ELR (cell line): ENCODE results near the gene LMNA.
"Not testable (repeated sequence)": the region's sequence is repeated elsewhere in the genome, so short reads cannot be mapped to it uniquely, and the experiment has no call there.

Source experiments
- DNase-seq: peaks from one replicate; pipeline ENCODE4 v3.0.0-alpha.2; 2015; ENCODE audit warnings: low read depth

Gene LMNA

DNA sequence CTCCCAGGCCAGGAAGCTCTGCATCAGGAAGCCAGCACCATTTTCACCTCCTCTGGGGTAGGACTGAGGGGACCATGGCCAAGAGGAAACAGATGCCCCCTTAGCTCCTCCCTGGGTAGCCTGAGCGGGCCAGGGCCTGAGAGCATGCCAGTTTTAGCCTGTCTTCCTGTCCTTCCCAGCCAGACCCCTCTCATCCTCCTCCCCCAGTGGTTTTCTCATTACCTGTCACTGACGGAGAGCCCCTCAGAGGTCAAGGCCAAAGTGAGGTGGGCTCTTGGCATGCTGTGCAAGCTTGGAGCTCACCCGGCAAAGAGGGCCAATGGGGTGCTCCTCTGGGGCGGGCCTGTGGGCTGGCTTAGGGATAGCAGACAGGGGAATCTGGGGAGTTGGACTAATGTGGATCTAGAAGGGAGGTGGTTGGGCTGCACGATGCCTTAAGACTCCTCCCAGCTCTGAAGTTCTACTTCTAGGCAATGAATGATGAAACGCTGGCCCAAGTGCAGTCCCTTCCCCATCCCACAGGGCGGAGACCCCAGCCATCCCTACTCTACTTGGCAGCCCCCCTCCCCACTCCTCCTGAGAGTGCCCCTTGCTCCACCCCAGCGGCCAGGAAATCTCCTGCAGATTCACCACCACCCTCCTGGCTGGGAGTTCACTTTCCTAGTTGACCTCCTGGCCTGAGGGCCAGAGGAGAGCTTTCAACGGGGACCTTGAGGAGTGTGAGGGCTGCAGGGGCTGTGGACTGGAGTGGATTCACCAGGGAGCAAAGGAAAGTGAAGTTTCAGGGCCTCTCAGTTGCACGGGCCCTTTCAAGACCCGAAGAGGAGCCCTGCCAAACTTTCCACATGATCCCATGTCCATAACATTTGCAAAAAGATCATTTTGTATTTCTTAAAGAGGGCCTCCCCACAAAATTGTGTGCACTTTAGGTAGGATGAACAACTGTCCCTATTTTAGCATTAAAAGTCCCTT is 9.4 kb upstream of the LMNA start:
- no peak for DNase-seq

DNA sequence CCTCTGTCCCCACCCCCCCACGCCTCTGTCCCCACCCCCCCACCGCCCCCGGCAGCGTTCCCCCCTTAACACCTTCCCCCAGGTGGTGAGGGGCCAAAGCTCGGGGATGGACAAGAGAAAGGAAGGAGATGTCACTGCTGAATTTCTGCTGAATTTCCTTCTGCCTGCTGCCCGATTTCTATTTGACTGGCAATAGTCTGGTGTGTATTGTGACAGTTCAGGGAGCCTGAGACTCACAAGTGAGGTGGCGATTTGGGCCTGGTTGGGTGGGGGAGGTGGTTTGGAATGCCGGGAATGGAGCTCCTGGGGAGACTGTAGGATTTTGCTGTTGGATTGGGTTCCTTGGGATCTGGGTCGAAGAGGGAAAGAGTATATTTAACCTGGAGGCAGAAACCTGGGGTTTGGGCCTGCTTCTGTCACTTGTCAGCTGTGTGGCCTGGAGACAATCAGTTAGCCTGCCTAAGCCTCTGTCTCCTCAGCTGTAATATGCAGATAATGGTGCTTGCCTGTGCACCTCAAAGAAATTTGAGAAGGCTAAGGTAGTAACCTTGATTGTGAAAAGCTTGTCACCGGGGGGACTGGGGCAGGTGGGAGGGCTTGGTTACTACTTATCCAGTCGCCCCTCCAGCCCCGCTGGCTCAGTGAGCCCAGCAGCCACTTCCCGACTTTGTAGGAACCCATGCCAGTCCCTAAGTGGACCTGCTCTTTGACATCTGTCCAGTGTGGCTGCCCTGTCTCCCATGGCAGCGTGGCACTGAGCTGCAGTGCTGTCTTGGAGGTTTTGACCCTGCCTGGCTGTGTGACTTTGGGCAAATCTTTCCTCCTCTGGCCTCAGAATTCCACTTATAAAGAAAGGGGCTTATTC is 7.7 kb upstream of the LMNA start:
- no peak for DNase-seq

DNA sequence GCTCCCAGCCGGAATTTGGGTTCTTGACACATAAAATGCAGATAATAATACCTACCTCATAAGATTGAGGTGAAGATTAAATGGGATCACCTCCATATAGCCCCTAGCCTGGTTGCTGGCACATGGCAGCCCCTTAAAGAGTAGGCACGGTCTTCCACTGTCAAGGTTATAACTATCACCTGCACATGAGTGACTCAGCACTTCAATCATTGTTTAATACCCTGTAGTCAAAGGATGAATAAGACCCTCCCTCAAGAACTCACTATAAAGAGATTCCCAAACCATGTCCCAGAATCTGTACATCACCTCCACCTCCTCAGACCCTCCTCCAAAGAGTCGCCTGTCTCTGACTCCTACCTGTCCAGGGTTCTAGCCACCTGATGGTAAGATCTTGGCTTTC is 6.5 kb upstream of the LMNA start:
- DNase-seq: no peak

DNA sequence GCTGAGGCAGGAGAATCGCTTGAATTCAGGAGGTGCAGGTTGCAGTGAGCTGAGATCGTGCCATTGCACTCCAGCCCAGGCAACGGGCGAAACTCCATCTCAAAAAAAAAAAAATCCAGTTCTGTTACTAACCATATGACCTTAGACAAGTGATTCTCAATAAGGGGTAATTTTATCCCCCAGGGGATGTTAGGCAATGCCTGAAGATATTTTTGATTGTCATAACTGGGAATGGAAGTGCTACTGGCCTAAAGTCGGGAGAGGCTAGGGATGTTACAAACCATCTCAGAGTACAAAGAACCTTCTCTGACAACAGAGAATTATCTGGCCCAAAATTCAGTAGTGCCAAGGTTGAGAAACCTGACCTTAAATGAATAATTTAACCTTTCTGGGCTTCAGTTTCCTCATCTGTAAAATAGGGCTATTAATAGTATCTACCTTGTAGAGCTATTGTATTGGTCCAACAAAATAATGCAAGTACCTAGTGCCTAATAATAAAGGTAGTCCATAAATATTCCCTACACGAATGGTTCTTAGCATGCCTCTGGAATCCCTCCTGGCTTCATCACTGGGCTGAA is 5.8 kb upstream of the LMNA start:
- DNase-seq: no peak

DNA sequence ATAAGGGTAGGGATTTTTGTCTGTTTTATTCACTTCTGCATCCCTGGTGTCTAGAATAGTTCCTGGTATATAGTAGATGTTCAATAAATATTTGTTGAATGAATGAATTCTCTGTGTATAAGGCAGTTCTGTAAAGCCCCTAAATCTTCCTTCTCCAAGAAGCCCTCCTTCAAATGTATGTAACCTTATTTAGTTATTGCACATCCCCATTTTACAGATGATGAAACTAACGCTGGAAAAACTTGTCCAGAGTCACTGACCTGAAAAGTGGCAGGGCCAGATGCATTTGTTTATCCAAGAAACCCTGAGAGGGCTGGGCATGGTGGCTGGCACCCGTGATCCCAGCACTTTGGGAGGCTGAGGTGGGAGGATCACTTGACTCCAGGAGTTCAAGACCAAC is 4.3 kb upstream of the LMNA start:
- no peak for DNase-seq

DNA sequence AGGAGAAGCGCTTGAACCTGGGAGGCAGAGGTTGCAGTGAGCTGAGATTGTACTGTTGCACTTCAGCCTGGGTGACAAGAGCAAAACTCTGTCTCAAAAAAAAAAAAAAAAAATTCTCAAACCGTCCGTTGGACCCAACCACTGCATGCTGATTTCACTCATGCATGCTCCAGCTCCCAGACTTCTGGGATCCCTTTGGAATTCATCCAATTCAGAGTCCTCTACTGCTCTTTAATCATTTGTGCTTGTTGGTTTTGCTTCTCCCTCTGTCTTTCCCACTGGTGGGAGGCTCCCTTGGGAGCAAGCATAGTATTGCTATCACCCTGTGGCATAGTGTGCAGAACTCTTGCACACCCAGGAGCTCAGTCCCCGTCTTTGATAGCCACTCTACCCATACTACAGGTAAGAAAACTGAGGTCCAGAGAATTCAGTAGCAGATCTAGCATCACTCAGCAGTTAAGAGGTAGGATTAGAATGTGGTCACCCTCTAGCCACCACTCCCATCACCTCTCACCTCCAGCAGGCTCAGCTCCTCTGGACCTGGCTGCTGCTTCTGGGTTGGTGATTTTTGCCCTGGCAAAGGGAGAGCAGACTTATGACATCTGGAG is 3.1 kb upstream of the LMNA start:
- DNase-seq: no peak

DNA sequence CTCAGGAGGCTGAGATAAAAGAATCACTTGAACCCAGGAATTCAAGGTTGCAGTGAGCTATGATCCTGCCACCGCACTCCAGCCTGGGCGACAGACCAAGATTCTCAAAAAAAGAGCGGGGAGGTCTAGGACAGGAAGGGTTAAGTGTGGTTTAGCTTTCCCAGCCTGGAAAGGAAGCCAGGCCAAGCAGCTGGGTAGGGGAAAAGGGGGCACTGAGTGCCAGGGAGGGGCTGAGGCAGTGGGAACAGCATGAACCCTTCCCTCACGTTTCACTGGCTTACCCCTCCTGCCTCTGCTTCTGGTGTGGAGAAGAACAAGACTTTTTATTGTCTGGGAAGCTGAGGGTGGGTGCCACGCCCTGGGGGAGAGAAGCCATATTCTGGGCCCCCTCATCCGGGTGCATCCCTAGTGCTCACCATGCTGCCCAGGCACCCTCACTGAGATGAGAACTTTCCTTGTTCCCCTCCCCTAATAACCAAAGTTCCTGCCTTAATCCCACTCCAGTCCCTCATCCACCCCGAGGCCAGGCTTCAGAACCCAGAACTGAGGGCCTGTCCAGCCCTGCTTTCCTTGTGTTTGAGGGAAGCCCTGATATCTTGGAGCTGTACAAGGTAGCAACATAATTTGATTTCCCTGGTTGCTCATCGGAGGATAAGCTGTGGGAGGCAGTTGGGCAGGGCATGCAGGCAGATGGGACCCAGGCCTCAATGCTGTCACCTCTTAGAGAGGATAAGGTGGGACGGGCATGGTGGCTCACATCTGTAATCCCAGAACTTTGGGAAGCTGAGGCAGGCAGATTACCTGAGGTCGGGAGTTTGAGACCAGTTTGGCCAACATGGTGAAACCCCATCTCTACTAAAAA is 2.0 kb upstream of the LMNA start:
- no peak for DNase-seq

DNA sequence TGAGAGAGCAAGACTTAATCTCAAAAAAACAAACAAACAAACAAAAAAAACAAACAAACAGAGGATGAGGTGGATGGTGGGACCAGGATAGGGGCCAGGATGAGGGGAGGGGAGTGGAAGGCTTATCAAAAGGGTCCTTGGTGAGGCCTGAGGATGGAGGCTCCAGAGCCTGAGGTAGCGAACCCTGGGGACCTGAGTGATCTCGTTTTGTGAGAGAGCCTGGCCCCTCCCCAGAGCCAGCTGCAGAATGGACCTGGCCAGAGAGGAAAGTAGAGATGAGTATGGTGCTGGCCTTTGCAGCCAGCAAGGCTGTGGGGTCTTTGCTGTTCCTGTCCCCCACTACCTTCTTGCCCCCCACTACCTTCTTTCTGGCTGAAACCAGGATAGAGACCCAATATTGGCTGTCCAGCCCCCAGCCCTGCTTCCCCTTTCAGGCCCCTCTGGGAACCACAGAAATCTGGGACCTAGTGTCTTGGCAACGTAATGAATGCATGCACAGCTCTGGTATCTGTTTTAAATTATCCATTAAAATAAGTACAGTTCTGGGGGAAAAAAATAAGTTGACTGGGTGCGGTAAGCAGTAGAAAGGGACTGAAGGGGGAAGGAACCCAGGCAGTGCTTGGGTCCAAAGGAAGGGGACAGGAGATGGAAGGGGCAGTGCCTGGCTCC is 1.1 kb upstream of the LMNA start:
- DNase-seq: no peak

DNA sequence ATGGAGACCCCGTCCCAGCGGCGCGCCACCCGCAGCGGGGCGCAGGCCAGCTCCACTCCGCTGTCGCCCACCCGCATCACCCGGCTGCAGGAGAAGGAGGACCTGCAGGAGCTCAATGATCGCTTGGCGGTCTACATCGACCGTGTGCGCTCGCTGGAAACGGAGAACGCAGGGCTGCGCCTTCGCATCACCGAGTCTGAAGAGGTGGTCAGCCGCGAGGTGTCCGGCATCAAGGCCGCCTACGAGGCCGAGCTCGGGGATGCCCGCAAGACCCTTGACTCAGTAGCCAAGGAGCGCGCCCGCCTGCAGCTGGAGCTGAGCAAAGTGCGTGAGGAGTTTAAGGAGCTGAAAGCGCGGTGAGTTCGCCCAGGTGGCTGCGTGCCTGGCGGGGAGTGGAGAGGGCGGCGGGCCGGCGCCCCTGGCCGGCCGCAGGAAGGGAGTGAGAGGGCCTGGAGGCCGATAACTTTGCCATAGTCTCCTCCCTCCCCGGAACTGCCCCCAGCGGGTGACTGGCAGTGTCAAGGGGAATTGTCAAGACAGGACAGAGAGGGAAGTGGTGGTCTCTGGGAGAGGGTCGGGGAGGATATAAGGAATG is 505 bp downstream of the LMNA start:
- peak; percentile 60 for DNase-seq

DNA sequence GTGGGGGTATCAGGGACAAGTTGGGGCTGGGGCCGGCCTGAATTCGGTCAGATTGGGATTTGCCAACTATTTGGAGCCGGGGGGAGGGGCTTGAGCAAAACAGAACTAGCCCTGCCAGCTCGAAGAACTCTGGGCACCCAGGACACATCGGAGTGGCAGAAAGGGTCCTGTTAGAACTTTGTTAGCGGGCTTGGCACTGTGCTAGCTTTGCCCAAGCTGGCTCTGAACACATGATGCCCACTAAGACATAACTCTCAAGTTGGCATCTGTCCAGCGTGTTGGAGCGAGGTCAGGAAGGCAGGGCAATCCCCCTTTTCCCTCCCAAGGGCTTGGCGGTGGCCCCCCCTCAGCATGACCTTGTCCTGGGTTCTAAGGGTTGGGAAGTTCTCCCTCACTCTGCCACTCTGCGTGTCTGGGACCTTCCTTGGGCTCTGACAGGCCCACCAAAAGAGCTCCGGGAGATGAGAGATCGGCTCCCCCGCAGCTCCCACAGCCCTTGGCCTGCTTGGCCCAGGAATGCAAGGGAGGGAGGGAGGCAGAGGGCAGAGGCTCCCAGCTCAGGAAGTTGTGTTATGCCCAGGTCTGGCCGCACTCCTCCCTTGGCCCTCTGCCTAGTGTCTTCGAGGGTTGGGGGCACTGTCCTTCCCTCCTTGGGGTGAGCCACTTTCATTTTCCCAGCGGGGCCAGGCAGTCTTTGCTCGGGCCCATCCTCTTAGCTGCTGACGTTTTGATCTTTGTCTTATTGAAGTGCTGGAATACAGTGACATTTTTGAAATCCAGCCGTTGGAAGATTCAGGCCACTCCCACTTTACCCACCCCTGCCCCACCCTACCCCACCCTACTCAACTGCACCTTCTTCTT is 1.2 kb downstream of the LMNA start:
- DNase-seq: peak; percentile 77

DNA sequence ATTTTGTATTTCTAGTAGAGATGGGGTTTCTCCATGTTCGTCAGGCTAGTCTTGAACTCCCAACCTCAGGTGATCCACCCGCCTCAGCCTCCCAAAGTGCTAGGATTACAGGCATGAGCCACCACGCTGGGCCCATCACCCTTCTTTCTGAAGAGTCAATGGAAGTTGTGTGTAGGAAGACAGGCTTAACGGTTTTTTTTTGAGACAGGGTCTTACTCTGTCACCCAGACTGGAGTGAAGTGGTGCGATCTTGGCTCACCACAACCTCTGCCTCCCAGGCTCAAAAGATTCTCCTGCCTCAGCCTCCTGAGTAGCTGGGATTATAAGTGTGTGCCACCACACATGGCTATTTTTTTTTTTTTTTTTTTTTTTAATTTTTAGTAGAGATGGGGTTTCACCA is 2.2 kb downstream of the LMNA start:
- DNase-seq: not testable (repeated sequence)

DNA sequence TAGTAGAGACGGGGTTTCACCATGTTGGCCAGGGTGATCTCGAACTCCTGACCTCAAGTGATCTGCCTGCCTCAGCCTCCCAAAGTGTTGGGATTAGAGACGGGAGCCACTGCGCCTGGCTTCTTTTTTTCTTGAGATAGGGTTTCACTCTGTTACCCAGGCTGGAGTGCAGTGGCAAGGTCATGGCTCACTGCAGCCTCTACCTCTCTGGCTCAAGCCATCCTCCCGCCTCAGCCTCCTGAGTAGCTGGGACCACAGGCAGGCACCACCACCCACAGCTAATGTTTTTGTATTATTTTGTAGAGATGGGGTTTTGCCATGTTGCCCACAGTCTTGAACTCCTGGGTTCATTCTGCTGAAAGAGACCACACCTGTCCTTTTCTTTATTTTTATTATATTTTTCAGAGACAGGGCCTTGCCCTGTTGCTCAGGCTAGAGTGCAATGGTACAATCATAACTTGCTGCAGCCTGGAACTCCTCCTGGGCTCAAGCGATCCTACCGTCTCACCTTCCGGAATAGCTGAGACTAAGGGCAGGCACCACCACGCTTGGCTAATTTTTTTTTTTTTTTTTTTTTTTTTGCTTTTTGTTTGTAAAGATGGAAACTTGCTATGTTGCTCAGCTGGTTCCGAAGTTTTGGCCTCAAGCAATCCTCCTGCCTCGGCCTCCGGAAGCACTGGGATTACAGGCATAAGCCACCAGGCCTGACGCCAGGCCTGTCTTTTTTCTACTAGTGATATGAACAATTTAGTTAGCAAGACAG is 3.1 kb downstream of the LMNA start:
- DNase-seq: no peak

DNA sequence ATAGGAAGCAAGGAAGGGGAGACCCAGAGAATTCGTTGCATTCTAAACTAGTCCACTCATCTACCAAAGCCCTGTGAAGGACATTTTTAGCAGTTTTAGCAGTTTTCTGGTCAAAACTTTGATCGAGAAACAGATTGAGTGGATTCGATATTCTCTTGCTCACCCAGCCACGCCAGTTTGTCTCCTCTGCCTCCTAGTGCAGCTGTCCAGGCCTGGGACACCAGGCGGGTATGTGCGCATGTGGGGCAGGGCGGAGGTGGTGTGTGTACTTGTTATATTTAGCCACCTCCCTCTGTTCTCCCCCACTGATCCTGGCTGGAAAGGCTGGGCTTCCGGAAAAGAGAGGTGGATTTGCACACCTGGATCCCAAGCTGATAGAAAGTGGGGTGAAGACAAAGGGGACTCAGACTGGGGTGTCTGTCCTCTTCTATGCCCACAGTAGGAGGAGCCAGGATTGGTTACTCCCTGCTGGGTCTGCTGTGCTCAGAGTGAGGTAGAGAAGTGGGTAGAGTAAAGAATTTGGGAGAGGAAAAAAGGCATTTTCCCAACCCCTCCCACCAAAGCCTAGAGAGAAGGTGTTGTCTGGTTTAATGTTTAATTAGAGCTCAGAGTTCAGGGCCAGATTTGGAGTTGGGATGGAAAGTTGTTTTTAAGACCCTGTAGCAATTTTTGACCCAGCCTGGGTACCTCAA is 3.8 kb downstream of the LMNA start:
- DNase-seq: peak; percentile 59

DNA sequence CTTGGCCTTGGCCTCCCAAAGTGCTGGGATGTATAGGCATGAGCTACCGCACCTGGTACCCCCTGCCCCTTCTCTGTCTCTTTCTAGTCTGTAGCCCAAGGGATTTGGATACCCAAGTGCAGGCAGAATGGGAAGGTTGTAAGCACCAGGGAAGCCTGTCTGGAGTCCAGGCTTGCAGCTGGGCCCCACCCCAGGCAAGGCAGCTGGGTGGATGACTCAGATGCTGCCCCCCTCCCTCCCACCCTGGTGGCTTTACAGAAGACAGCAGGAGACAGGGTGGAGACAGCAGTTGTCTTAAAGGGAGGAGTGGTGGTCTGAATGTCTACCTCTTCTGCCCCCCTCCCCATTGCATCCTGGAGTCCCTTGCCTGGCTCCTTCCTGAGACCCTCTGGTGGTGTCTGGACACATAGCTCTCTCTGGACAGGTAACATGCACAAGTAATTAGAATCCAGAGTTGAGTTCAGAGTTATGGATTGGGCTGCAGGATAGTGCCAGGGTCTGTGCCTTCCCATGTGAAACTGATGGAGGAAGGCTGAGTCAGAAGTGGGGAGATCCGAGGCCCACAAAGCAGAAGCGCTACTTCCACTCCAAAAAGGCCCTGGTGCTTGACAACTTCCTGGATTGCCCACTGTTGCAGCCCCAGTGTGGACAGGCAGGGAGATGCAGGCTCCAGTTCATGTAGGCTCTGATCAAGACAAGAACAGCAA is 5.1 kb downstream of the LMNA start:
- peak; percentile 84 for DNase-seq

DNA sequence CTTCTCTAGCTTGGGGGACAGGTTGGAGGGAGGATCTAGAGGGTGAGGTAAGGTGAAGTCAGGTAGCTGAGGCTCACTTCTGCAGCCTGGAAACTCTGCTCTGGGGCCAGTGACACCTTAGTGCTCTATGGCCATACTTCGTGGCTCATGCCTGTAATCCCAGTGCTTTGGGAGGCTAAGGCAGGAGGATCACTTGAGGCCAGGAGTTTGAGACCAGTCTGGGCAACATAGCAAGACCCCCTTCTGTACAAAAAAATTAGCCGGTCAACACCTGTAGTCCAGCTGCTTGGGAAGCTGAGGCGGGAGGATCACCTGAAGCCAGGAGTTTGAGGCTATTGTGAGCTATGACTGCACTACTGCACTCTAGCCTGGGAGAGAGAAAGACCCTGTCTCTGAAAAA is 5.8 kb downstream of the LMNA start:
- DNase-seq: no peak

DNA sequence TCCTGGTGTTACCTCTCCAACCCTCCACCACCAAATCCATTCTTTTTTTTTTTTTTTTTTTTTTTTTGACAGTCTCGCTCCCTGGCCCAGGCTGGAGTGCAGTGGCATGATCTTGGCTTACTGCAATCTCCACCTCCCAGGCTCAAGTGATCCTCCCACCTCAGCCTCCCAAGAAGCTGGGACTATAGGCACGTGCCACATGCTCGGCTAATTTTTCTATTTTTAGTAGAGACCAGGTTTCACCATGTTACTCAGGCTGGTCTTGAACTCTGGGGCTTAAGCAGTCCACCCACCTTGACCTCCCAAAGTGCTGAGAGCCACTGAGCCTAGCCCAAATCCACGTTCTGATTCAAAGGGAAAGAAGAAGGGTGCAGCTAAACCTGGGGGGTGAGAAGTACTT is 6.5 kb downstream of the LMNA start:
- not testable (repeated sequence) for DNase-seq

DNA sequence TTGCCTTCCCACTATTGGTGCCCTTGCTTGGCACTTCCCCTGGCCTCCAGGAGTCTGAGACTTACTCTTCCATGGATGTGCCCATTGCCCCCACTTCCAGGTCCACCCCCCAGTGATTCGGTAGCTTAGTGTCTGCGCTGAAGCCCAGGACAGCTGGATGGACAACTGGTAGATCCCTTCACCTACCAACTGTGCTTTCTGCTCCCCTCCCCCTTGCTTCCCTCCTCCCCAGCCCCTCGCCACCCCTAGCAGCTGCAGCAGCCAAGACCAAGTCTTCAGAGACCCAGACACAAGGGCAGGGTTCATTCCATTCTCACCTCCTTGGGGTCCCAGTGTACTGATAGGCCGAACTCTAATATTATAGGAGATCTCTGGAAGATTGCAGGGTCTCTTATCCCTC is 6.9 kb downstream of the LMNA start:
- no peak for DNase-seq
